Measurements from ENCODE around the gene NR3C1. TPM values are rescaled to one million over a fixed set of nuclear protein-coding genes. Genes with fewer than 3 reads are reported as not detected.

The NR3C1 gene
- 10 to 100 TPM; 47.1 to 53.9 TPM for total RNA-seq

DNA sequence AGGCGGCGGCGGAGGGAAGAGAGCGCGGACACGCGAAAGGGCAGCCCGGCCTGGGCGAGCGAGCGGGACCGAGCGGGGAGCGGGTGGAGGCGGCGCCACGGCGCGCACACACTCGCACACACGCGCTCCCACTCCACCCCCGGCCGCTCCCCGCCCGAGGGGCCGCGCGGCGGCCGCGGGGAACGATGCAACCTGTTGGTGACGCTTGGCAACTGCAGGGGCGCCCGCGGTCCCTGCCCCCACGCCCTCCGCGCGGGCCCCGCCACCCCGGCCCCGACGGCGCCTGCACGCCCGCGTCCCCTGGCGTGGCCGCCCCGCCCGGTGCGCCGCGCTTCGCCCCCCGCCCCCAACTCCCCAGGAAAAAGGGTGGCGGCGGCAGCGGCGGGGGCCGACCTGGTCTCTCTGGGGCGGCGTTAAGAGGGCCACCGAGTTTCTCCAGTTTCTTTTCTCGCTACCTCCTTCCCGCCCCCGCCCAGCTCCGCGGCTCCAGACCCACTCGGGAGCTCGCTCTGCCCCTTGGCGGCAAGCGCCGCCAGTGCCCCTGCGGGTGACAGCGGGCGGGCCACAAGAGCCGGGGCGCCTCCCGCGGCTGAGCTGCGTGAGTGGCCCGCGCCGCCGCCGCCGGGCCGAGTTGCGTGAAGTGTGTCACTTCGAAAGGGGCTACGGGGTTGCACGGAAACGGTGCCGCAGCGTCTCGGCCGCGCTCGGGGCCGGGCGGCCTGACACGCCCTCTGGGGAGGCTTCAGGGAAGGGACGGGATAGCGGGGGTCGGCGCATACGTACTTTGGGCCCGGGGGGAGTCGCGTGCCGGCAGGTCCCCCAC lies at the start of gene NR3C1:
TSS of gene NR3C1 (minus strand) at position 94 of the 823 bp plus-strand sequence. CDS start 2,847 bp downstream, outside the sequence.
- Mint-ChIP-seq H3K27ac (peak within 1 kb of the TSS; percentile 97), H3K27me3 (no peaks in the 10 kb centered on the region), H3K4me3 (peak within 1 kb of the TSS; percentile 91), H3K9me3 (ENCODE audit: low read depth) (peaks cover 3% of the 10 kb centered on the region), H3K4me1 (peaks cover 41% of the 10 kb centered on the region), H3K36me3 (ENCODE audit: low read depth) (peaks cover 33% of the 10 kb centered on the region)
- ATAC-seq (peak; percentile 58), DNase-seq (peak; percentile 89)
- ChIA-PET POLR2A (interaction anchor here (0.7 to 2.7 kb wide), 5 partner anchors 30 to 445 kb away, joined by 3 to 14 read pairs (median 5); no protein-coding TSS in a partner anchor), CTCF (interaction anchor here (0.6 to 2.6 kb wide), 22 partner anchors 9 to 786 kb away, joined by 3 to 14 read pairs (median 4); no protein-coding TSS in a partner anchor)
- intact Hi-C loops (cut with DNase I, micrococcal nuclease) = loop anchor here (1.0 to 10.0 kb wide), 18 partner anchors 51 to 791 kb away; partner anchors contain the start of gene ARHGAP26 (in 1 of the 2)

GRCh38 chr5:143449772-143450171 lies 46.3 kb upstream of the NR3C1 start:
- Mint-ChIP-seq H3K27ac (peak overlapping the region; percentile 38), H3K4me3 (no peak overlapping the region), H3K36me3 (ENCODE audit: low read depth) (no peaks in the 10 kb centered on the region), H3K9me3 (ENCODE audit: low read depth) (no peaks in the 10 kb centered on the region), H3K27me3 (no peaks in the 10 kb centered on the region), H3K4me1 (peaks cover 26% of the 10 kb centered on the region)
- DNase-seq (no peak), ATAC-seq (no peak)
- intact Hi-C loops (cut with DNase I, micrococcal nuclease) = no loop called here
- ChIA-PET POLR2A (interaction anchor here (0.7 kb wide), 1 partner anchor 197 kb away, joined by 3 read pairs; no protein-coding TSS in a partner anchor), CTCF (no interaction called here)

DNA sequence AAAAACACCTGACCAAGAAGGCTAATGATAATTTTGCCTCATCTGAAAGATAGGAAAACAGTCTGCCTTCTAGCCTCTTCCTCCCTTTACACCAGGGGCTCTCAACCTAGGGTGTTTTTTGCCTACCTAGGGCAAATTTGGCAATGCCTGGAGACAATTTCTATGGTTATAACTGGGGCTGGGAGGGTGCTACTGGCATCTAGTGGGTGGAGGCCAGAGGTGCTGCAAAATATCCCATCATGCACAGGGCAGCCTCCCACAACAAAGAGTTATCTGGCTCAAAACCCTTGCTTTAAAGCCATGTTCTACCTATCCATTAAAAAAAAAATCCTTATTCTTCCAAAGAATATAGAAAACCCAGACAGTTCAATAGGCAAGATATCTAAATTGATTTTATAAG lies 45.0 kb upstream of the NR3C1 start:
- no peak overlapping the region for H3K4me3 Mint-ChIP-seq
- intact Hi-C loops (cut with DNase I, micrococcal nuclease) = no loop called here

DNA sequence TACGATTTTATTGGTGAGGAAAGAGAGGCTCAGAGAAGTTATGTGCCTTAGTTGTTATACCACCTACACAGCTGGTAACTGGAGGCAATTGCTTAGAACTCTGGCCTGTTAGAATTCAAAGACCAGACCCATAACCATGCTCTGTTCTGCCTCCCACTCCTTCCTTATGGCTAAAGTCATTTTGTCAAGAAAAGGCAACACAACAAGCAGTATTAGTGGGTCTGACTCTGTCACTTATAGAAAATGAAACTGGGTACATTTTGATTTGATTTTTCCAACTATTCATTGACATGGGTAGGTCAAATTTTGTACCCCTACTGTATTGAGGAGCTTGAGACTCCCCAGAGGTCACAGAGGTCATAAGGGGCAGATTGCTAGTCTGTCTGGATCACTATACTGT lies 44.5 kb upstream of the NR3C1 start:
- Mint-ChIP-seq H3K27ac (peak overlapping the region; percentile 45), H3K4me1 (peaks cover 26% of the 10 kb centered on the region), H3K9me3 (ENCODE audit: low read depth) (no peaks in the 10 kb centered on the region), H3K36me3 (ENCODE audit: low read depth) (no peaks in the 10 kb centered on the region), H3K4me3 (no peak overlapping the region), H3K27me3 (no peaks in the 10 kb centered on the region)
- no peak for DNase-seq
- intact Hi-C loops (cut with DNase I, micrococcal nuclease) = no loop called here
- ATAC-seq = peak; percentile 27
- ChIA-PET POLR2A (interaction anchor here (1.0 kb wide), 1 partner anchor 13 kb away, joined by 6 read pairs; no protein-coding TSS in a partner anchor), CTCF (interaction anchor here (0.7 kb wide), 1 partner anchor 377 kb away, joined by 3 read pairs; no protein-coding TSS in a partner anchor)

More for the DNA sequence above, 45.0 kb upstream of the NR3C1 start:
- ATAC-seq = peak; percentile 48
- ChIA-PET CTCF (no interaction called here), POLR2A (no interaction called here)
- no peak overlapping the region for H3K27ac Mint-ChIP-seq
- peak; percentile 55 for DNase-seq
- no peaks in the 10 kb centered on the region for H3K27me3 Mint-ChIP-seq
- no peaks in the 10 kb centered on the region for H3K36me3 Mint-ChIP-seq (ENCODE audit: low read depth)
- H3K9me3 Mint-ChIP-seq (ENCODE audit: low read depth) = no peaks in the 10 kb centered on the region
- peaks cover 26% of the 10 kb centered on the region for H3K4me1 Mint-ChIP-seq

GRCh38 chr5:143446535-143447226 lies 43.2 kb upstream of the NR3C1 start:
- ATAC-seq (peak; percentile 72), DNase-seq (peak; percentile 39)
- CTCF ChIA-PET = interaction anchor here (1.1 kb wide), 1 partner anchor 42 kb away, joined by 3 read pairs; no protein-coding TSS in a partner anchor
- H3K27ac Mint-ChIP-seq = peak overlapping the region; percentile 45
- POLR2A ChIA-PET = interaction anchor here (0.6 to 1.0 kb wide), 3 partner anchors 12 to 129 kb away, joined by 3 to 6 read pairs (median 3); no protein-coding TSS in a partner anchor
- intact Hi-C loops (cut with DNase I, micrococcal nuclease) = no loop called here
- no peak overlapping the region for H3K4me3 Mint-ChIP-seq
- no peaks in the 10 kb centered on the region for H3K9me3 Mint-ChIP-seq (ENCODE audit: low read depth)
- no peaks in the 10 kb centered on the region for H3K36me3 Mint-ChIP-seq (ENCODE audit: low read depth)
- H3K4me1 Mint-ChIP-seq = peaks cover 26% of the 10 kb centered on the region
- H3K27me3 Mint-ChIP-seq = no peaks in the 10 kb centered on the region

DNA sequence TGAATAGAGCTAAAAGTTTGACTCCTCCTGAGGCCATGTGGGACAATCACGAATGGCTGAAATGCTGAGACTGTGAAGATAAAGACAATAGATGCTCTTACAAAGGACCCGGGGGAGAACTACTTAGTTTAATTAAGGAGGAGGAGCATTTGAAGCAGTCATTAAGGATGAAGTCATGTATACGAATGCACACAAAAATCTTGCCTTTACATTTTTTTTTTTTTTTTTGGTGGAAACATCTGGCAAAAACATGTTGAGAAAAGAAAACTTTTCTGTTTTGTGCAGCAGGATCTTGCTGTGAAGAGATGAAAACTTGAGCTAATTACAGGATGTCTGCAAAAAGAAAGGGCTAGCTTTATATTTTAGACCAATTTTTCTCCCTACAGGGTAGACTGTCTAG lies 42.3 kb upstream of the NR3C1 start:
- POLR2A ChIA-PET = interaction anchor here (0.6 kb wide), 1 partner anchor 130 kb away, joined by 3 read pairs; no protein-coding TSS in a partner anchor
- no peaks in the 10 kb centered on the region for H3K9me3 Mint-ChIP-seq (ENCODE audit: low read depth)
- no peak for ATAC-seq
- peaks cover 26% of the 10 kb centered on the region for H3K4me1 Mint-ChIP-seq
- intact Hi-C loops (cut with DNase I, micrococcal nuclease) = no loop called here
- H3K27ac Mint-ChIP-seq = no peak overlapping the region
- no peaks in the 10 kb centered on the region for H3K27me3 Mint-ChIP-seq
- CTCF ChIA-PET = interaction anchor here (0.8 kb wide), 1 partner anchor 536 kb away, joined by 3 read pairs; no protein-coding TSS in a partner anchor
- H3K36me3 Mint-ChIP-seq (ENCODE audit: low read depth) = no peaks in the 10 kb centered on the region
- H3K4me3 Mint-ChIP-seq = no peak overlapping the region
- no peak for DNase-seq

- no peak overlapping the region for H3K27ac Mint-ChIP-seq
- H3K9me3 Mint-ChIP-seq (ENCODE audit: low read depth) = no peaks in the 10 kb centered on the region
- ATAC-seq (peak; percentile 43), DNase-seq (no peak)
- H3K27me3 Mint-ChIP-seq = no peaks in the 10 kb centered on the region
- H3K4me3 Mint-ChIP-seq = no peak overlapping the region
- ChIA-PET POLR2A (no interaction called here), CTCF (interaction anchor here (1.9 kb wide), 1 partner anchor 10 kb away, joined by 5 read pairs; no protein-coding TSS in a partner anchor)
- no peaks in the 10 kb centered on the region for H3K36me3 Mint-ChIP-seq (ENCODE audit: low read depth)
- intact Hi-C loops (cut with DNase I, micrococcal nuclease) = no loop called here
- H3K4me1 Mint-ChIP-seq = peaks cover 21% of the 10 kb centered on the region
Observed at GRCh38 chr5:143443330-143443729, 39.8 kb upstream of the NR3C1 start.

DNA sequence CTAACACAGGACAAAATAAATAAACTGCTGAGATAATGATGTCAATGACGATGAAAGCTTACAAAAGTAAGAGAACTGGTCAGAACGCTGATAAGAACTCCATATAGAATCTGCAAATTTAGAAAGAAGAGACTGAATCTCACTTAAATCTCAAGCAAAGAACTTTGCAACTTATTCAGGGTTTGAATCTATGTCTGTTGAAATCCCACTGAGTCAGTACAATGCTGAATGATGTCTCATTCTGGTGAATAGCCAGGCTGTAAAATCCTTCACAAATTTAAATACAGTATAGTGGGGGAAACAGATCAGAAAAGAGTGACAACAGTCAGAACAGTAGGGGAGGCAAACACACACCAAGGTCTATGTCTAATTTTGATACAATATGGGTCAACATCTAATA lies 38.9 kb upstream of the NR3C1 start:
- DNase-seq (no peak), ATAC-seq (no peak)
- no peak overlapping the region for H3K4me3 Mint-ChIP-seq
- peaks cover 19% of the 10 kb centered on the region for H3K4me1 Mint-ChIP-seq
- H3K27ac Mint-ChIP-seq = no peak overlapping the region
- no peaks in the 10 kb centered on the region for H3K27me3 Mint-ChIP-seq
- no peaks in the 10 kb centered on the region for H3K36me3 Mint-ChIP-seq (ENCODE audit: low read depth)
- intact Hi-C loops (cut with DNase I, micrococcal nuclease) = no loop called here
- H3K9me3 Mint-ChIP-seq (ENCODE audit: low read depth) = no peaks in the 10 kb centered on the region
- POLR2A ChIA-PET = no interaction called here
- CTCF ChIA-PET = no interaction called here

- H3K27me3 Mint-ChIP-seq = no peaks in the 10 kb centered on the region
- intact Hi-C loops (cut with DNase I, micrococcal nuclease) = no loop called here
- no peak overlapping the region for H3K27ac Mint-ChIP-seq
- peaks cover 24% of the 10 kb centered on the region for H3K4me1 Mint-ChIP-seq
- no peaks in the 10 kb centered on the region for H3K36me3 Mint-ChIP-seq (ENCODE audit: low read depth)
- H3K4me3 Mint-ChIP-seq = no peak overlapping the region
- H3K9me3 Mint-ChIP-seq (ENCODE audit: low read depth) = no peaks in the 10 kb centered on the region
- ChIA-PET POLR2A (no interaction called here), CTCF (interaction anchor here (0.7 kb wide), 1 partner anchor 476 kb away, joined by 3 read pairs; no protein-coding TSS in a partner anchor)
- no peak for DNase-seq
- ATAC-seq = no peak
Observed at GRCh38 chr5:143440448-143441115, 37.1 kb upstream of the NR3C1 start.

DNA sequence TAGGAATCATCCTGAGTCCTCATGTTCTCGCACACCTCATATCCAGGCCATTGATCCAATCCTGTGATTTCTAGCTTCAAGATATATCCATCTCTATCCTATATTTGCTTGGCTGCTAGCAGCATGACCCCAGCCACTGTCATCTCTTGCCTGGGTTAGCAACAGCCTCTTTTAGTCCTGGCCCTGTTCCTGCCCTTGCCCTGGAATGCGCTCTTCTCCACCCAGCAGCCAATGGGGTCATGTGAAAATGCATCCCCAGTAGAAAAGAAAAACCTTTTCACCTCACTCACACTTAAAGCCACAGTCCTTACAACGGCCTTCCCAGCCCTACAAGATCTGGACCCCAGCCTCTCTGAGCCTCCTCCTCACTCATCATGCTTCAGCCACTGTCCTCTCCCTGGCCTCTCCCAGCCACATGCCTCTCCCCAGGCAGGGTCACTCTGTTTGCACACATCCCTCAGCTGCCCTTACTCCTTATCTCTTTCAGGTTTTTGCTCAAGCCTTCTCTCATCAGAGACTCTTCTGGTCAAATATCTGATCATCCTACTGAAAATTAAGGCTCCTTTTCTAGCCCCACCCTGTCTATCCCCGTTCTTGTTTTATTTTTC lies 34.3 kb upstream of the NR3C1 start:
- H3K27me3 Mint-ChIP-seq = no peaks in the 10 kb centered on the region
- peak overlapping the region; percentile 32 for H3K27ac Mint-ChIP-seq
- H3K9me3 Mint-ChIP-seq (ENCODE audit: low read depth) = no peaks in the 10 kb centered on the region
- ChIA-PET CTCF (no interaction called here), POLR2A (no interaction called here)
- DNase-seq = no peak
- H3K36me3 Mint-ChIP-seq (ENCODE audit: low read depth) = peaks cover 3% of the 10 kb centered on the region
- H3K4me3 Mint-ChIP-seq = no peak overlapping the region
- intact Hi-C loops (cut with DNase I, micrococcal nuclease) = loop anchor here (5.0 to 10.0 kb wide), 3 partner anchors 95 to 387 kb away; no protein-coding TSS in a partner anchor
- ATAC-seq = no peak
- H3K4me1 Mint-ChIP-seq = peaks cover 48% of the 10 kb centered on the region

All from activated CD4-positive, alpha-beta T cell treated with anti-CD3 and anti-CD28 coated beads for 36 hours (primary cell).